IMR-90 (cell line): ENCODE data around the gene SLF1. TPM values are rescaled to one million over a fixed set of nuclear protein-coding genes. Genes with fewer than 3 reads are reported as not detected.

Experiments
- ATAC-seq: fragments of 200-7000 bp; cut with Tn5 transposase; 2 replicates; pipeline ENCODE4 v1.9.1; 2020; ENCODE audit warnings: low read depth, mild to moderate bottlenecking, moderate library complexity
- BruUV-seq: library from RNA; stranded (reverse); fragments of 400-500 nt; replicated peaks from 2 replicates; lab custom pipeline; 2021; lab: Mats Ljungman, UMichigan
- CTCF ChIA-PET: fragments of 300-600 bp; formaldehyde crosslinking; extraction: SDS; loops from one replicate; lab custom pipeline; 2021; ENCODE audit warnings: antibody characterized with exemption; lab: Yijun Ruan, JAX
- POLR2A ChIA-PET: fragments of 300-600 bp; sonication (Branson Sonifier 250); formaldehyde crosslinking; loops from one replicate; lab custom pipeline; 2022; ENCODE audit warnings: antibody characterized with exemption; ENCODE audit not compliant: unreplicated experiment; lab: Charles Lee
- DNase-seq: peaks from one replicate; pipeline ENCODE4 v3.0.0; 2013
- H2AFZ ChIP-seq: replicated peaks from 2 replicates; pipeline ENCODE3; 2013; ENCODE audit warnings: low read length, mild to moderate bottlenecking; ENCODE audit not compliant: poor library complexity
- H2AK5ac ChIP-seq: 2 replicates; pipeline ENCODE4 v1.6.1; 2013; ENCODE audit warnings: low read depth, low read length, inconsistent platforms
- H2AK9ac ChIP-seq: replicated peaks from 2 replicates; pipeline ENCODE3; 2013; ENCODE audit warnings: mild to moderate bottlenecking, low read depth, low read length, moderate library complexity; ENCODE audit not compliant: poor library complexity
- H2BK120ac ChIP-seq: 2 replicates; pipeline ENCODE4 v1.6.1; 2013; ENCODE audit warnings: low read depth, low read length, inconsistent platforms
- H2BK15ac ChIP-seq: 3 replicates; pipeline ENCODE4 v1.6.1; 2013; ENCODE audit warnings: low read depth, low read length, inconsistent platforms
- H2BK20ac ChIP-seq: 2 replicates; pipeline ENCODE4 v1.6.1; 2013; ENCODE audit warnings: low read depth, mild to moderate bottlenecking, inconsistent platforms, low read length, moderate library complexity
- H2BK5ac ChIP-seq: 2 replicates; pipeline ENCODE4 v1.6.1; 2013; ENCODE audit warnings: mild to moderate bottlenecking, low read depth, low read length, inconsistent platforms; ENCODE audit not compliant: poor library complexity, severe bottlenecking
- H3K14ac ChIP-seq: replicated peaks from 2 replicates; pipeline ENCODE4 v1.6.1; 2013; ENCODE audit warnings: low read depth, low read length, inconsistent platforms
- H3K18ac ChIP-seq: 2 replicates; pipeline ENCODE4 v1.6.1; 2013; ENCODE audit warnings: low read depth, low read length, control low read depth
- H3K23ac ChIP-seq: 2 replicates; pipeline ENCODE4 v1.6.1; 2013; ENCODE audit warnings: low read depth, low read length, inconsistent platforms
- H3K27ac ChIP-seq: 2 replicates; pipeline ENCODE4 v1.5.1; 2013; ENCODE audit warnings: mild to moderate bottlenecking, control low read depth, low read length; ENCODE audit not compliant: insufficient read depth
- H3K27me3 ChIP-seq: 2 replicates; pipeline ENCODE4 v1.6.1; 2013; ENCODE audit warnings: low read length; ENCODE audit not compliant: control insufficient read depth, insufficient read depth
- H3K36me3 ChIP-seq: 2 replicates; pipeline ENCODE4 v1.6.1; 2013; ENCODE audit warnings: low read length, mixed read lengths; ENCODE audit not compliant: control insufficient read depth, insufficient read depth
- H3K4ac ChIP-seq: 2 replicates; pipeline ENCODE4 v1.6.1; 2013; ENCODE audit warnings: low read depth, low read length, inconsistent platforms
- H3K4me1 ChIP-seq: 2 replicates; pipeline ENCODE4 v1.6.1; 2013; ENCODE audit warnings: low read length, mixed read lengths; ENCODE audit not compliant: control insufficient read depth, insufficient read depth
- H3K4me2 ChIP-seq: 2 replicates; pipeline ENCODE4 v1.6.1; 2013; ENCODE audit warnings: low read depth, mild to moderate bottlenecking, control low read depth, low read length, moderate library complexity
- H3K4me3 ChIP-seq: 2 replicates; pipeline ENCODE4 v1.5.1; 2013; ENCODE audit warnings: low read depth, mild to moderate bottlenecking, control low read depth, low read length, moderate library complexity; ENCODE audit not compliant: insufficient read depth
- H3K56ac ChIP-seq: 2 replicates; pipeline ENCODE4 v1.6.1; 2013; ENCODE audit warnings: low read length, inconsistent platforms; ENCODE audit not compliant: insufficient read depth; ENCODE audit errors: extremely low read depth
- H3K79me1 ChIP-seq, 2 experiments: 2 replicates each; pipeline ENCODE4 v1.6.1; 2013; ENCODE audit warnings: low read length in 2 of 2, inconsistent platforms in 1 of 2, low read depth in 1 of 2
- H3K9ac ChIP-seq: 2 replicates; pipeline ENCODE4 v1.6.1; 2013; ENCODE audit warnings: low read depth, low read length, control low read depth
- H3K9me1 ChIP-seq: 2 replicates; pipeline ENCODE4 v1.6.1; 2013; ENCODE audit warnings: low read length, inconsistent platforms; ENCODE audit not compliant: insufficient read depth
- H3K9me3 ChIP-seq: 2 replicates; pipeline ENCODE4 v1.6.1; 2013; ENCODE audit warnings: low read length; ENCODE audit not compliant: control insufficient read depth, insufficient read depth
- H4K20me1 ChIP-seq: 2 replicates; pipeline ENCODE4 v1.6.1; 2013; ENCODE audit warnings: low read length, inconsistent platforms; ENCODE audit not compliant: insufficient read depth
- H4K5ac ChIP-seq: 2 replicates; pipeline ENCODE4 v1.6.1; 2013; ENCODE audit warnings: mild to moderate bottlenecking, low read depth, low read length, control low read depth
- H4K8ac ChIP-seq, 2 experiments: 2 replicates each; pipeline ENCODE4 v1.6.1; 2013; ENCODE audit warnings: low read depth in 2 of 2, low read length in 2 of 2, control low read depth in 1 of 2, inconsistent platforms in 1 of 2
- H4K91ac ChIP-seq: 2 replicates; pipeline ENCODE4 v1.6.1; 2013; ENCODE audit warnings: low read depth, low read length, inconsistent platforms; ENCODE audit not compliant: insufficient read depth
- FOS ChIP-seq: fragments of 150-350 bp; IDR thresholded peaks from 2 replicates; pipeline ENCODE4 v1.6.1; 2016; ENCODE audit warnings: low read depth, low read length
- MAZ ChIP-seq: IDR thresholded peaks from 2 replicates; pipeline ENCODE4 v1.6.1; 2012; ENCODE audit warnings: low read depth, mild to moderate bottlenecking, low read length, improper control_type of control experiment, moderate library complexity, borderline replicate concordance
- MXI1 ChIP-seq: IDR thresholded peaks from 2 replicates; pipeline ENCODE4 v1.6.1; 2012; ENCODE audit warnings: low read depth, mild to moderate bottlenecking, low read length, moderate library complexity, borderline replicate concordance
- RAD21 ChIP-seq: IDR thresholded peaks from 2 replicates; pipeline ENCODE4 v1.6.1; 2012; ENCODE audit warnings: low read length, improper control_type of control experiment
- RFX5 ChIP-seq: IDR thresholded peaks from 2 replicates; pipeline ENCODE4 v1.8.0; 2012; ENCODE audit warnings: low read depth, mild to moderate bottlenecking, low read length, moderate library complexity
- WGBS, 2 experiments: methylation state at CpG; one replicate each; pipeline versions ENCODE4 v1.1.5 to v1.1.7; 2013; ENCODE audit warnings: missing lambda C conversion rate in 2 of 2; ENCODE audit not compliant: insufficient read length in 1 of 2; ENCODE audit errors: extremely low coverage in 2 of 2; 5-methylcytosine and 5-hydroxymethylcytosine counted together
- dilution Hi-C: fragments of 300-500 bp; cut with HindIII; formaldehyde crosslinking; loops from one replicate; pipeline ENCODE4 v1.14.3; 2018; ENCODE audit warnings: low sequenced_read_pairs; ENCODE audit not compliant: unreplicated experiment
- in situ Hi-C: fragments of 300-500 bp; cut with MboI; formaldehyde crosslinking; loops from 3 replicates; pipeline ENCODE4 v1.14.3; 2019; ENCODE audit warnings: low sequenced_read_pairs, inconsistent platforms, mixed read lengths
- intact Hi-C: fragments of 100-400 bp; cut with micrococcal nuclease; formaldehyde crosslinking; loops from 2 replicates; pipeline ENCODE4 v1.10.0; 2022
- polyA plus RNA-seq, 3 experiments: library from polyadenylated mRNA; depleted of rRNA; stranded (reverse); fragments of >200 nt; gene quantifications; 2 replicates each; pipeline ENCODE4 v1.2.3, GENCODE V29; 2012; ENCODE audit warnings: low replicate concordance in 1 of 3
- total RNA-seq: library from RNA; depleted of rRNA; stranded (reverse); fragments of >200 nt; gene quantifications from 2 replicates; pipeline ENCODE4 v1.2.3, GENCODE V29; 2012

Gene SLF1
- total and polyA plus RNA-seq, 2 of the 4 experiments (the other 2 are of a cell fraction), result 1.9 to 3.4 TPM

DNA sequence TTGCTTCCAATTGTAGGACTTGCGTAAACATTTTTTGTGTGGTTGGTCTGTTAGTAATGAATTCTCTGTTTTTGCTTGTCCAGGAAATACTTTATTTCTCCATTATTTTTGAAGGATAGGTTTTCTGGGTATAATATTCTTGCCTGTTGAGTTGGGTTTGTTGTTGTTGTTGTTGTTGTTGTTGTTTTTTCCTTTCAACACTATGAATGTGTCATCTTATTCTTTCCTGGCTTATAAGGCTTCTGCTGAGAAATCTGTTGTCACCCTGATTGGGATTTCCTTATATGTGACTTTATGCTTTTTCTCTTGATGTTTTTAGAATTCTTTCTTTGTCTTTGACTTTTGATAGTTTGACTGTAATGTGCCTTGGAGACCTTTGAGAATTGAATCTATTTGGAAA, 39.8 kb downstream of the SLF1 start:
- no peak overlapping the region for H3K9ac ChIP-seq
- no peak overlapping the region for H3K4me2 ChIP-seq
- BruUV-seq, result no TSS peak
- peaks cover 4 to 8% of the 10 kb centered on the region in 2 experiments; a peak in 1 of 4 replicates for H3K79me1 ChIP-seq
- no peaks in the 10 kb centered on the region for H4K20me1 ChIP-seq
- WGBS, 2 experiments, result no CpG with 5 or more reads among the region's 1 CpG
- in situ Hi-C loops, result no loop called here
- no peak overlapping the region for H2BK120ac ChIP-seq
- peaks cover 4% of the 10 kb centered on the region; the same call in 1 of the 2 replicates for H3K9me3 ChIP-seq
- ChIA-PET CTCF (no interaction called here), POLR2A (no interaction called here)
- no peak overlapping the region for H2BK20ac ChIP-seq
- no peak overlapping the region for H2AFZ ChIP-seq
- H2AK9ac ChIP-seq, result no peak overlapping the region
- H3K23ac ChIP-seq, result no peak overlapping the region
- dilution Hi-C loops, result no loop called here
- H3K4me1 ChIP-seq, result no peaks in the 10 kb centered on the region
- H4K91ac ChIP-seq, result no peak overlapping the region
- DNase-seq (no peak), ATAC-seq (no peak)
- H3K27me3 ChIP-seq, result no peaks in the 10 kb centered on the region
- no peak overlapping the region for H3K14ac ChIP-seq
- TF ChIP-seq MAZ (no peak), MXI1 (no peak), RAD21 (no peak), RFX5 (no peak), FOS (no peak)
- H3K18ac ChIP-seq, result no peak overlapping the region
- H3K9me1 ChIP-seq, result no peaks in the 10 kb centered on the region
- H3K36me3 ChIP-seq, result 0 out of 2 replicates have a peak, but pooled peaks cover 2% of the 10 kb centered on the region
- intact Hi-C loops, result no loop called here
- no peak overlapping the region for H4K8ac ChIP-seq
- H2AK5ac ChIP-seq, result no peak overlapping the region
- no peak overlapping the region for H3K4me3 ChIP-seq
- no peak overlapping the region for H3K27ac ChIP-seq
- no peak overlapping the region for H4K5ac ChIP-seq
- H3K56ac ChIP-seq, result no peak overlapping the region
- no peak overlapping the region for H2BK5ac ChIP-seq
- no peak overlapping the region for H2BK15ac ChIP-seq
- no peak overlapping the region for H3K4ac ChIP-seq
